ENCODE data around the gene AHNAK. TPM values are rescaled to one million over a fixed set of nuclear protein-coding genes. Genes with fewer than 3 reads are reported as not detected.
"Not testable (repeated sequence)": the region's sequence is repeated elsewhere in the genome, so short reads cannot be mapped to it uniquely, and the experiment has no call there.

AHNAK gene
- total RNA-seq, 1 donor from 2014 or later, result 105 TPM

GRCh38 chr11:62461740-62462507 lies 84.7 kb downstream of the AHNAK start:
- intact Hi-C loops (cut with micrococcal nuclease), result no loop called here
- DNase-seq (ENCODE audit: low spot score), result no peak
- no peak overlapping the region for H3K27ac Mint-ChIP-seq
- peaks cover 6% of the 10 kb centered on the region for H3K4me1 Mint-ChIP-seq (ENCODE audit: low read depth)
- H3K4me3 Mint-ChIP-seq (ENCODE audit: low read depth), result no peak overlapping the region
- no peaks in the 10 kb centered on the region for H3K36me3 Mint-ChIP-seq (ENCODE audit: low read depth)
- H3K9me3 Mint-ChIP-seq, result no peaks in the 10 kb centered on the region
- peaks cover 4% of the 10 kb centered on the region for H3K27me3 Mint-ChIP-seq (ENCODE audit: low read depth)

GRCh38 chr11:62459080-62459479 lies 87.5 kb downstream of the AHNAK start:
- Mint-ChIP-seq H3K27me3 (ENCODE audit: low read depth) (peaks cover 6% of the 10 kb centered on the region), H3K4me1 (ENCODE audit: low read depth) (peaks cover 6% of the 10 kb centered on the region), H3K27ac (no peak overlapping the region), H3K9me3 (no peaks in the 10 kb centered on the region), H3K4me3 (ENCODE audit: low read depth) (no peak overlapping the region), H3K36me3 (ENCODE audit: low read depth) (no peaks in the 10 kb centered on the region)
- intact Hi-C loops (cut with micrococcal nuclease), result no loop called here
- DNase-seq (ENCODE audit: low spot score), result no peak

GRCh38 chr11:62458212-62459002 lies 88.2 kb downstream of the AHNAK start:
- H3K27ac Mint-ChIP-seq, result no peak overlapping the region

GRCh38 chr11:62457478-62457877 lies 89.1 kb downstream of the AHNAK start:
- peaks cover 1% of the 10 kb centered on the region for H3K4me1 Mint-ChIP-seq (ENCODE audit: low read depth)
- H3K4me3 Mint-ChIP-seq (ENCODE audit: low read depth), result no peak overlapping the region
- peaks cover 4% of the 10 kb centered on the region for H3K27me3 Mint-ChIP-seq (ENCODE audit: low read depth)
- intact Hi-C loops (cut with micrococcal nuclease), result no loop called here
- no peak overlapping the region for H3K27ac Mint-ChIP-seq
- no peaks in the 10 kb centered on the region for H3K36me3 Mint-ChIP-seq (ENCODE audit: low read depth)
- no peak for DNase-seq (ENCODE audit: low spot score)
- no peaks in the 10 kb centered on the region for H3K9me3 Mint-ChIP-seq

More at GRCh38 chr11:62458212-62459002, 88.2 kb downstream of the AHNAK start:
- H3K27me3 Mint-ChIP-seq (ENCODE audit: low read depth), result peaks cover 6% of the 10 kb centered on the region
- no peak for DNase-seq (ENCODE audit: low spot score)
- H3K9me3 Mint-ChIP-seq, result no peaks in the 10 kb centered on the region
- peaks cover 5% of the 10 kb centered on the region for H3K4me1 Mint-ChIP-seq (ENCODE audit: low read depth)
- no peak overlapping the region for H3K4me3 Mint-ChIP-seq (ENCODE audit: low read depth)
- intact Hi-C loops (cut with micrococcal nuclease), result no loop called here
- H3K36me3 Mint-ChIP-seq (ENCODE audit: low read depth), result no peaks in the 10 kb centered on the region

GRCh38 chr11:62456630-62457029 lies 90.0 kb downstream of the AHNAK start:
- peaks cover 2% of the 10 kb centered on the region for H3K27me3 Mint-ChIP-seq (ENCODE audit: low read depth)

GRCh38 chr11:62452839-62453468 lies 93.7 kb downstream of the AHNAK start:
- H3K36me3 Mint-ChIP-seq (ENCODE audit: low read depth), result no peaks in the 10 kb centered on the region
- no peaks in the 10 kb centered on the region for H3K9me3 Mint-ChIP-seq
- intact Hi-C loops (cut with micrococcal nuclease), result no loop called here
- H3K4me1 Mint-ChIP-seq (ENCODE audit: low read depth), result no peaks in the 10 kb centered on the region
- no peak overlapping the region for H3K4me3 Mint-ChIP-seq (ENCODE audit: low read depth)
- no peak for DNase-seq (ENCODE audit: low spot score)
- H3K27me3 Mint-ChIP-seq (ENCODE audit: low read depth), result peaks cover 2% of the 10 kb centered on the region
- no peak overlapping the region for H3K27ac Mint-ChIP-seq

More at GRCh38 chr11:62456630-62457029, 90.0 kb downstream of the AHNAK start:
- H3K4me1 Mint-ChIP-seq (ENCODE audit: low read depth), result no peaks in the 10 kb centered on the region
- H3K9me3 Mint-ChIP-seq, result no peaks in the 10 kb centered on the region
- intact Hi-C loops (cut with micrococcal nuclease), result no loop called here
- no peak overlapping the region for H3K4me3 Mint-ChIP-seq (ENCODE audit: low read depth)
- H3K36me3 Mint-ChIP-seq (ENCODE audit: low read depth), result no peaks in the 10 kb centered on the region
- H3K27ac Mint-ChIP-seq, result no peak overlapping the region
- no peak for DNase-seq (ENCODE audit: low spot score)

- H3K27ac Mint-ChIP-seq, result no peak overlapping the region
- H3K4me3 Mint-ChIP-seq (ENCODE audit: low read depth), result no peak overlapping the region
- no peaks in the 10 kb centered on the region for H3K9me3 Mint-ChIP-seq
- no peaks in the 10 kb centered on the region for H3K4me1 Mint-ChIP-seq (ENCODE audit: low read depth)
- DNase-seq (ENCODE audit: low spot score), result no peak
- H3K36me3 Mint-ChIP-seq (ENCODE audit: low read depth), result no peaks in the 10 kb centered on the region
- intact Hi-C loops (cut with micrococcal nuclease), result no loop called here
- H3K27me3 Mint-ChIP-seq (ENCODE audit: low read depth), result peaks cover 6% of the 10 kb centered on the region
Measured at GRCh38 chr11:62452261-62452660, 94.3 kb downstream of the AHNAK start.

- no peak overlapping the region for H3K27ac Mint-ChIP-seq
- no peaks in the 10 kb centered on the region for H3K36me3 Mint-ChIP-seq (ENCODE audit: low read depth)
- no peak overlapping the region for H3K4me3 Mint-ChIP-seq (ENCODE audit: low read depth)
- no peaks in the 10 kb centered on the region for H3K4me1 Mint-ChIP-seq (ENCODE audit: low read depth)
- DNase-seq (ENCODE audit: low spot score), result no peak
- peaks cover 15% of the 10 kb centered on the region for H3K27me3 Mint-ChIP-seq (ENCODE audit: low read depth)
- intact Hi-C loops (cut with micrococcal nuclease), result no loop called here
- no peaks in the 10 kb centered on the region for H3K9me3 Mint-ChIP-seq
Measured at GRCh38 chr11:62451241-62451621, 95.4 kb downstream of the AHNAK start.

GRCh38 chr11:62450543-62451240 lies 95.9 kb downstream of the AHNAK start:
- Mint-ChIP-seq H3K4me3 (ENCODE audit: low read depth) (no peak overlapping the region), H3K27me3 (ENCODE audit: low read depth) (peaks cover 18% of the 10 kb centered on the region), H3K4me1 (ENCODE audit: low read depth) (no peaks in the 10 kb centered on the region), H3K9me3 (no peaks in the 10 kb centered on the region), H3K36me3 (ENCODE audit: low read depth) (no peaks in the 10 kb centered on the region), H3K27ac (no peak overlapping the region)
- intact Hi-C loops (cut with micrococcal nuclease), result no loop called here
- DNase-seq (ENCODE audit: low spot score), result no peak

GRCh38 chr11:62449912-62450311 lies 96.7 kb downstream of the AHNAK start:
- not testable (repeated sequence) for H3K27ac Mint-ChIP-seq; H3K36me3 Mint-ChIP-seq (ENCODE audit: low read depth); H3K4me1 Mint-ChIP-seq (ENCODE audit: low read depth); DNase-seq (ENCODE audit: low spot score); H3K4me3 Mint-ChIP-seq (ENCODE audit: low read depth); H3K9me3 Mint-ChIP-seq
- intact Hi-C loops (cut with micrococcal nuclease), result loop anchor here (10.0 kb wide), 1 partner anchor 55 kb away; no protein-coding TSS in a partner anchor
- peaks cover 18% of the 10 kb centered on the region for H3K27me3 Mint-ChIP-seq (ENCODE audit: low read depth)

GRCh38 chr11:62449451-62449851 lies 97.2 kb downstream of the AHNAK start:
- H3K27me3 Mint-ChIP-seq (ENCODE audit: low read depth), result peaks cover 18% of the 10 kb centered on the region

GRCh38 chr11:62446091-62446490 lies 100.5 kb downstream of the AHNAK start:
- no peak overlapping the region for H3K27ac Mint-ChIP-seq
- intact Hi-C loops (cut with micrococcal nuclease), result loop anchor here (10.0 kb wide), 1 partner anchor 51 kb away; no protein-coding TSS in a partner anchor
- H3K9me3 Mint-ChIP-seq, result no peaks in the 10 kb centered on the region

More at GRCh38 chr11:62449451-62449851, 97.2 kb downstream of the AHNAK start:
- Mint-ChIP-seq H3K4me1 (ENCODE audit: low read depth) (no peaks in the 10 kb centered on the region), H3K27ac (no peak overlapping the region), H3K9me3 (no peaks in the 10 kb centered on the region), H3K36me3 (ENCODE audit: low read depth) (no peaks in the 10 kb centered on the region), H3K4me3 (ENCODE audit: low read depth) (no peak overlapping the region)
- DNase-seq (ENCODE audit: low spot score), result no peak
- intact Hi-C loops (cut with micrococcal nuclease), result loop anchor here (10.0 kb wide), 1 partner anchor 55 kb away; no protein-coding TSS in a partner anchor

More at GRCh38 chr11:62446091-62446490, 100.5 kb downstream of the AHNAK start:
- Mint-ChIP-seq H3K27me3 (ENCODE audit: low read depth) (peaks cover 16% of the 10 kb centered on the region), H3K4me1 (ENCODE audit: low read depth) (peaks cover 5% of the 10 kb centered on the region), H3K36me3 (ENCODE audit: low read depth) (no peaks in the 10 kb centered on the region), H3K4me3 (ENCODE audit: low read depth) (no peak overlapping the region)
- DNase-seq (ENCODE audit: low spot score), result no peak
